GM21528 (cell line): Measurements from ENCODE around the gene CACHD1.
"Not testable (repeated sequence)": the region's sequence is repeated elsewhere in the genome, so short reads cannot be mapped to it uniquely, and the experiment has no call there.

ENCODE experiments used
- ATAC-seq: cut with Tn5 transposase; IDR thresholded peaks from one replicate; pipeline ENCODE4 v1.9.1; 2021; ENCODE audit warnings: mild to moderate bottlenecking, moderate library complexity; ENCODE audit not compliant: unreplicated experiment, low FRiP score

CACHD1 gene

GRCh38 chr1:64685765-64686341 is 215.9 kb downstream of the CACHD1 start:
- no peak for ATAC-seq

DNA sequence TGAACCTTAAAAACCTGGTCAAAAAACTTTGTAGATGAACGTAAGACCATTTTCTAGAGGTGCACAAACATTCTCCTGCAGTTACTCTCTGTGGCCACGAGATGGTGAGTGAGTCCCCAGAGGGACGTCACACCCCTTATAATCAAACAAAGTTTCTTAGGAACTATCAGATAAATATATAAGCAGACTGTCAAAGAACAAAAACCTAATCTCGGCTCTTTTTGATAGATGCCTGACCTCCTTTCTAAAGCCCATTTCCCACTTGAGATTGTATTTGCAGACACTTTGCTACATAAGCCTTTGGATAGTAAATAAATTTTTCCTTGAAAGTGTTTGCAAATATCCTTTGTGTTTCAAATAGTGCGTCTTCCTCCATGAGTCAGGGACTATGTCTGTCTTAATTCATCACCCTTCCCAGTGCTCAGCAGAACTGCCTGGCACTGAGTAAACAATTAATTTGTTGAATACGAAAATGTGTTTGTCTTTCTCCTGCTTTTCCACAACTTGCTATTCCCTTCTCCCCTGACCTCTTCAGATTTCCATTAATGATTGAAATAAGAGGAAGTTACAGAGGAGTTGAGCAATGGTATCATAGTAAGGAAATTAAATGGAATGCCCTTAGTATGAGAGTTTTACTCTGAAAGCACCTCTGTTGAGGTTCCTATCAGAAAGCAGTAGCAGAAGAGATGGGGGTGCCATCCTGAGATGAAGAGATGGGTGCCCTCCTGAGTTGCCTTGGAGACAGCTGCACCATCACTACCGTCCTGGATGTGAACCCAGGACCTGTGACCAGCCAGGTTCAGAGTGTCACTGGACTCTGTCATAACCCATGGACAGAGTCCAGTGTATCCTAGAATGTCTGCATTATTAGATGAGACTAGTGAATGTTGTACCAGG is 217.1 kb downstream of the CACHD1 start:
- ATAC-seq = no peak

DNA sequence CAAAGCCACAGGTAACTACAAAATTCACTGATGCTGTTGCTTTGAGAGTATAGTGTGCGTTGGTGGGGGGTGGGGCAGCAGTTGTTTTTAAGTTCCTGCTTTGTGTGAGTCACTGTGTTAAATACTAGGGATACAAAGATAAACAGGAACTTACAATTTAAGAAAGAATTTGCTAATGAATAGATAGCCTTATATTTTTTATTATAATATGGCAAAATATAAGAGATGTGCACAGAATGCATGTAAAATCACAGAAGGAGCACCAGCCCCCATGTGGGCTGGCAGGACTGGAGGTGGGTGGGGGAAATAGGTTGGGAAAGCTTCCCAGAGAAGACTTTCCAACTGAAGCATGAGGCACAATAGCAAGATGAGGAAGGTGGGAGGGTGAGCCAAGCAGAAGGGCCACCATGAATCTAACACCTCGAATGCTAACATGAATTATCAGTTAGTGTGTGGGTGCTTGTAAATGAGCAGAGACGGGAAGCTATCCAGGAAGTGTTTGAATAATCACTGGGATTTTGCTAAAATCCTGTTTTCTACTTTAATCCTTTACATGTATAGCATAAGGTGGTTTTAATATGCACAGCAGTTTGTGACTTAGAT is 217.9 kb downstream of the CACHD1 start:
- ATAC-seq = no peak

- ATAC-seq = no peak
These were observed 221.7 kb downstream of the CACHD1 start for GRCh38 chr1:64691626-64692025.

DNA sequence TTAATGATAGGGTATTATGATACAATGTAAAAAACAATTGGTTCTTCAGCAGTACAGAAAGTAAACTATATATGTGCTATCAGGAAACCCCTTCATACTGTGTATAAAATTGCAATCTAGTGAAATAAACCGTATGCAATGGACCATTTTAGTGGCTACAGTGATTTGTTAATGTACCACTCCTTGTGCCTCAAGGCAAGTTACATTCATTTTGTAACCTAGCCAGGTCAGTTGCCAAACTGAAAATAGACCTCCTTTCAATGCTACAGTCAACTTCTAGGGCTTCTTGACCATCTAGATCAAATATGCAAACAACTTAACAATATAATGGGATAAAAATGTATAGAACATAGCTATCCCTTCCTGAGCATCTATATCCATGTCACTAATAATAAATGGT is 223.0 kb downstream of the CACHD1 start:
- no peak for ATAC-seq

GRCh38 chr1:64693406-64693805 is 223.5 kb downstream of the CACHD1 start:
- no peak for ATAC-seq

- ATAC-seq = no peak
These were observed 226.9 kb downstream of the CACHD1 start for GRCh38 chr1:64696879-64697278.

GRCh38 chr1:64699327-64699726 is 229.4 kb downstream of the CACHD1 start:
- ATAC-seq = no peak

- no peak for ATAC-seq
These were observed 231.1 kb downstream of the CACHD1 start for GRCh38 chr1:64701071-64701470.

GRCh38 chr1:64701886-64702285 is 232.0 kb downstream of the CACHD1 start:
- no peak for ATAC-seq

- ATAC-seq = not testable (repeated sequence)
These were observed 232.7 kb downstream of the CACHD1 start for GRCh38 chr1:64702670-64703069.

GRCh38 chr1:64703600-64703999 is 233.7 kb downstream of the CACHD1 start:
- no peak for ATAC-seq

- no peak for ATAC-seq
These were observed 235.7 kb downstream of the CACHD1 start for GRCh38 chr1:64705591-64705990.

DNA sequence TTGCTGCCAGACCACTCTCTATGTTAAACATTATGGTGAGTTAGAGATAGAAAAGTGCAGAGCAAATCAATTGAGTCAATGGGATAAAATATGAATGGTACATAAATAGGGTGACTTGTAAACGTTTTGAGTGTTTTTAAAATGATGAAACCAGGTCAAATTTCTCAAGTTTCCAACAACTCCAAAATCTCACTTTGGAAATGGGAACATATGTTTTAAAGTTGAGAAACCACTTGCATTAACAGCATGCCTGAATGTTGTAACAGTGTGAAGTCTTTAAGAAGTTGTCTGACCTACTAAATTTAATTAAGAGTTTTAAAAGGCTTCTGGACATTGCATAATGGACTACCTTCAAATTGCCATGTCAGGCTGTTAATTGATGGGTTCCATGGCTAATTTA is 241.3 kb downstream of the CACHD1 start:
- ATAC-seq = no peak

DNA sequence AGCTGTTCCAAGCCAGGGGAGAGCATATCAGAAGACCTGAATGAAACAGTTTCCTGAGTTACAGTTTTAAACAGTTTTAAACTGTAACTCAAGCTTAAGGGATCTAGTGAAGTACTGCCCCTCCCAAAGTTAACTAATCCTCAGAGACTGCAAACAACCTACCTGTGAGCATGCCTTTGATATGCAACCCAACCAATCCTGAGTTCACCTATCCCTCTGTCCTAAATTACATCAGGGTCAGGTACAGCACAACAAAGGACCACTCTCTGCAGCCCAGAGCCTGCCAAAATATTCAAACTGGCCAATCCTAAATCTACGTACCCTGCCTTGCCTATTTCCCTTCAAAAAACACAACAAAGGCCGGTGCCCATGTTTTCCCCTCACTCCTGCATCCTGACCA is 242.1 kb downstream of the CACHD1 start:
- ATAC-seq = no peak

DNA sequence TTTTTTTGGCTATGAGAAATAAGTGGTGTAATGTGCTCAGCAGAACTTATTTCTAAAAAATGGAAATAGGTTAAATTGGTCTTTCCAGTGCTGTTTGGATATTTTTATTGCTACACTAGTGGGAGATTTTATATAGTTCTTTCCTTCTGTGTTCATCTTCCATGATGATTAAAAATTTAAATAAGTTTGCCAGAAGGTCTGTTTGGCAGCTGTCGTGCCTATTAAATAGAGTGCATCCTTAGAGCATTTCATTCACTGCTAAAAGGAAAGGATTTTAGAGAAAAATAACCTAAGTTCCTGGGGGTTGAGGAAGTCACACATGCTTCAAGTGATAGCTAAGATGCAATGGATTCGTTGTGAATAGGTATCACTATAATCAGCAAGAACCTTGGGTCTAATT is 245.3 kb downstream of the CACHD1 start:
- ATAC-seq = no peak

GRCh38 chr1:64721135-64721534 is 251.2 kb downstream of the CACHD1 start:
- no peak for ATAC-seq

GRCh38 chr1:64721576-64722145 is 251.7 kb downstream of the CACHD1 start:
- no peak for ATAC-seq

GRCh38 chr1:64727861-64728260 is 257.9 kb downstream of the CACHD1 start:
- no peak for ATAC-seq

DNA sequence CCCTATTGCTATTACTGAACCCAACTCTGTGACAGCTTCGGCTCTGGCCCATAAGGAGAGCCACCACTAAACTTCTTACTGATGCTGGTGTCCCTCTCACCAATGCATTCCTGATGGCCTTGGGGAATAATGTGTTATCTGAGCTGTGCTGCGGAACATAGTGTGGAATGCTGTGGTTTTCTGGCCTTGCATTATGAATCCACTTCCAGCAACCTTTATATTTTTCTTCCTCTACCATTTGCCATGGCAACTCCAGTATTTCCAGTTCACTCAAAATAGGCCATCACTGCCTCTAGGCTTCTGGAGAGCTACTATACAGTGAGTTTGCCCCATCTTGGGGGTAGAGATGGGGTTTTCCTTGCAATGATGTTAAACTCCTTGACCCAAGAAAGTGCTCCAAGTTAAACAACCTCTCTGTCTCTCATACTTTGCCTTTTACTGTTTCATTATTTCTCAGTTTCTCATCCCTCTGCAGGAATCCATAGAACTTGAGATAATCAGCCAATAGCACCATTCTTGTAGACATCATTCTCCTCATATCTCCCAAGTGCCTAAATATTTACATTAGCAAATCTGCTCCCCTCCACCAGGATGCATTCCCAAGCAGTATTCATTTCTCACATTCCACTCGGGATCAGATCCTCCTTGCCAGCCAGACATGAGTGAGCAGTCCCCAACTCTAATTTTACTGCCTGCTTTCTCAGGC is 263.8 kb downstream of the CACHD1 start:
- no peak for ATAC-seq

DNA sequence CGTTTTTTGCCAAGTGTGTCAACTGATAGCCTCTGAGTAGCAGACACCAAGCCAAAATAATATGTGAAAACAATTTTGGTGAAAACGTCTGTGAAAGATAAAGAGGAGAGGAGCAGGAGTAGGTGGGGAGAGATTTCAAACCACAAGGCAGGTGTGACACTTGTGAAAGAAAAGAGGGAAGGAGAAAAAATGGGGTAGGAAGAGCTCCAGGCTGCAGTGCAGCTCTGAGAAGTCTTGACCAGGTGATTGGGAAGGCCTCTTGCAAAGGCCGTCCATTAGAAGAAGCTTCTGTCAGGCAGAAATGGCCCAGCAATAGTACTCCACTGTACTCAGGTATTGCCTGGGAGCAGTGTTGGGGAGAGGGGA is 264.3 kb downstream of the CACHD1 start:
- no peak for ATAC-seq
